ENCODE results near the gene BLCAP. TPM values are rescaled to one million over a fixed set of nuclear protein-coding genes. Genes with fewer than 3 reads are reported as not detected.
"Not testable (repeated sequence)": the region's sequence is repeated elsewhere in the genome, so short reads cannot be mapped to it uniquely, and the experiment has no call there.

BLCAP gene
- total RNA-seq, 1 donor from 2014 or later: 39.2 TPM

- DNase-seq (ENCODE audit: low spot score): no peak
Observed at GRCh38 chr20:37484331-37484730, 43.3 kb downstream of the BLCAP start.

- no peak for DNase-seq (ENCODE audit: low spot score)
Observed at GRCh38 chr20:37481610-37482009, 46.1 kb downstream of the BLCAP start.

GRCh38 chr20:37480919-37481318 lies 46.8 kb downstream of the BLCAP start:
- no peak for DNase-seq (ENCODE audit: low spot score)

GRCh38 chr20:37479925-37480691 lies 47.6 kb downstream of the BLCAP start:
- DNase-seq (ENCODE audit: low spot score): no peak

- no peak for DNase-seq (ENCODE audit: low spot score)
Observed at GRCh38 chr20:37479266-37479665, 48.4 kb downstream of the BLCAP start.

GRCh38 chr20:37477041-37477440 lies 50.6 kb downstream of the BLCAP start:
- no peak for DNase-seq (ENCODE audit: low spot score)

- DNase-seq (ENCODE audit: low spot score): no peak
Observed at GRCh38 chr20:37475252-37475651, 52.4 kb downstream of the BLCAP start.

- no peak for DNase-seq (ENCODE audit: low spot score)
Observed at GRCh38 chr20:37474386-37474785, 53.3 kb downstream of the BLCAP start.

GRCh38 chr20:37473249-37474000 lies 54.3 kb downstream of the BLCAP start:
- DNase-seq (ENCODE audit: low spot score): no peak

- not testable (repeated sequence) for DNase-seq (ENCODE audit: low spot score)
Observed at GRCh38 chr20:37472435-37472834, 55.2 kb downstream of the BLCAP start.

GRCh38 chr20:37471741-37472235 lies 55.9 kb downstream of the BLCAP start:
- DNase-seq (ENCODE audit: low spot score): no peak

- DNase-seq (ENCODE audit: low spot score): not testable (repeated sequence)
Observed at GRCh38 chr20:37470190-37470589, 57.5 kb downstream of the BLCAP start.

GRCh38 chr20:37469531-37469930 lies 58.1 kb downstream of the BLCAP start:
- DNase-seq (ENCODE audit: low spot score): no peak

GRCh38 chr20:37468886-37469285 lies 58.8 kb downstream of the BLCAP start:
- no peak for DNase-seq (ENCODE audit: low spot score)

Other genes with a start within 250 kb of the BLCAP start
- 27.7 TPM for gene MANBAL, start 238.2 kb downstream of the BLCAP start, total RNA-seq (ENCODE audit: insufficient read depth, low replicate concordance)
- gene SRC, start 181.7 kb downstream of the BLCAP start, total RNA-seq (ENCODE audit: insufficient read depth, low replicate concordance): 20.7 TPM
- gene NNAT, start 6.6 kb downstream of the BLCAP start, total RNA-seq (ENCODE audit: insufficient read depth, low replicate concordance): 5.3 TPM
- gene CTNNBL1, start 166.2 kb upstream of the BLCAP start, total RNA-seq (ENCODE audit: insufficient read depth, low replicate concordance): 26.2 TPM

All from umbilical cord (tissue), 2 donors.